ENCODE data around the gene PDC.

- TF ChIP-seq GATA3 (IDR thresholded peaks at IDR 0.05; ENCODE audit: low read depth, low read length) (no peak), GATA2 (IDR thresholded peaks at IDR 0.05; ENCODE audit: low read depth, low read length) (no peak)
Measured at GRCh38 chr1:186474208-186474607, 13.3 kb upstream of the PDC start.
